NCI-H146 treated with DMSO at 0.1 percent for 48 hours (cell line): ENCODE data around the gene PLPPR2.
"Not testable (repeated sequence)": the region's sequence is repeated elsewhere in the genome, so short reads cannot be mapped to it uniquely, and the experiment has no call there.

Source experiments
- DNase-seq: peaks from one replicate; lab custom pipeline; 2025; ENCODE audit not compliant: unreplicated experiment; lab: John Stamatoyannopoulos, UW

Gene PLPPR2

GRCh38 chr19:11370744-11371143 lies 15.5 kb downstream of the PLPPR2 start:
- DNase-seq, result no peak

- peak; percentile 91 for DNase-seq
Measured at GRCh38 chr19:11373166-11373884, 18.1 kb downstream of the PLPPR2 start.

GRCh38 chr19:11373885-11374432 lies 18.7 kb downstream of the PLPPR2 start:
- no peak for DNase-seq

GRCh38 chr19:11374433-11375142 lies 19.4 kb downstream of the PLPPR2 start, which contains the start of gene SWSAP1:
Gene SWSAP1 (plus strand): TSS chr19:11374666. CDS start chr19:11374681, 15 bp downstream.
- peak; percentile 100 for DNase-seq

GRCh38 chr19:11375143-11375948 lies 20.1 kb downstream of the PLPPR2 start:
- DNase-seq, result peak; percentile 55

- no peak for DNase-seq
Measured at GRCh38 chr19:11377237-11377636, 22.0 kb downstream of the PLPPR2 start.

- no peak for DNase-seq
Measured at GRCh38 chr19:11377756-11378155, 22.5 kb downstream of the PLPPR2 start.

GRCh38 chr19:11378319-11379189 lies 23.3 kb downstream of the PLPPR2 start:
- no peak for DNase-seq

GRCh38 chr19:11379269-11379845 lies 24.1 kb downstream of the PLPPR2 start:
- not testable (repeated sequence) for DNase-seq

GRCh38 chr19:11379857-11380350 lies 24.7 kb downstream of the PLPPR2 start:
- DNase-seq, result no peak

GRCh38 chr19:11380653-11381537 lies 25.7 kb downstream of the PLPPR2 start:
- peak; percentile 100 for DNase-seq

GRCh38 chr19:11382898-11383705 lies 27.9 kb downstream of the PLPPR2 start:
- peak; percentile 36 for DNase-seq

- DNase-seq, result no peak
Measured at GRCh38 chr19:11383706-11384048, 28.4 kb downstream of the PLPPR2 start.

GRCh38 chr19:11384778-11385129 lies 29.5 kb downstream of the PLPPR2 start:
- DNase-seq, result no peak

GRCh38 chr19:11387162-11388034 lies 32.2 kb downstream of the PLPPR2 start:
- DNase-seq, result no peak

- DNase-seq, result no peak
Measured at GRCh38 chr19:11390359-11390758, 35.1 kb downstream of the PLPPR2 start.
